Glutamatergic neuron (in vitro differentiated cells): ENCODE data around the gene C5orf58. TPM values are rescaled to one million over a fixed set of nuclear protein-coding genes. Genes with fewer than 3 reads are reported as not detected.

Experiments used
- DNase-seq: peaks from one replicate; pipeline ENCODE4 v3.0.0; 2022
- H3K27ac Mint-ChIP-seq: one replicate; pipeline ENCODE4 v1.8.0; 2020; ENCODE audit warnings: mild to moderate bottlenecking, mixed read lengths, inconsistent platforms; ENCODE audit not compliant: unreplicated experiment
- H3K27me3 Mint-ChIP-seq: one replicate; pipeline ENCODE4 v1.8.0; 2020; ENCODE audit warnings: mild to moderate bottlenecking, moderate library complexity, mixed read lengths, inconsistent platforms; ENCODE audit not compliant: unreplicated experiment
- H3K36me3 Mint-ChIP-seq: one replicate; pipeline ENCODE4 v1.8.0; 2020; ENCODE audit warnings: mild to moderate bottlenecking, mixed read lengths, inconsistent platforms; ENCODE audit not compliant: unreplicated experiment
- H3K4me1 Mint-ChIP-seq: one replicate; pipeline ENCODE4 v1.8.0; 2020; ENCODE audit warnings: mild to moderate bottlenecking, low read depth, mixed read lengths, inconsistent platforms; ENCODE audit not compliant: unreplicated experiment
- H3K4me3 Mint-ChIP-seq: one replicate; pipeline ENCODE4 v1.8.0; 2020; ENCODE audit warnings: mild to moderate bottlenecking, mixed read lengths, inconsistent platforms; ENCODE audit not compliant: unreplicated experiment
- H3K9me3 Mint-ChIP-seq: one replicate; pipeline ENCODE4 v1.8.0; 2020; ENCODE audit warnings: mild to moderate bottlenecking, moderate library complexity, mixed read lengths, inconsistent platforms; ENCODE audit not compliant: unreplicated experiment
- CTCF ChIP-seq: fragments of 200-600 bp; sonication (generic); IDR thresholded peaks from one replicate; pipeline ENCODE4 v1.5.0; 2021; ENCODE audit not compliant: partially characterized antibody, unreplicated experiment
- total RNA-seq: library from RNA; stranded (reverse); fragmentation: NEBNext Ultra II Directional; extraction: Animal tissue kit (Norgen Biotek cat#: 25700); gene quantifications from one replicate; pipeline ENCODE4 v1.2.1, GENCODE V29; 2021; ENCODE audit not compliant: unreplicated experiment

The C5orf58 gene
- total RNA-seq, 1 donor from 2014 or later, result not detected

- Mint-ChIP-seq H3K4me1 (peaks cover 5% of the 10 kb centered on the region), H3K4me3 (no peak overlapping the region), H3K9me3 (peaks cover 2% of the 10 kb centered on the region), H3K27me3 (no peaks in the 10 kb centered on the region), H3K36me3 (peaks cover 5% of the 10 kb centered on the region), H3K27ac (no peak overlapping the region)
- no peak for TF ChIP-seq CTCF
- no peak for DNase-seq
These were observed 21.0 kb upstream of the C5orf58 start for GRCh38 chr5:170211575-170212334.

GRCh38 chr5:170216257-170216864 is 16.4 kb upstream of the C5orf58 start:
- Mint-ChIP-seq H3K27ac (no peak overlapping the region), H3K4me3 (no peak overlapping the region), H3K36me3 (no peaks in the 10 kb centered on the region), H3K4me1 (peaks cover 5% of the 10 kb centered on the region), H3K9me3 (no peaks in the 10 kb centered on the region), H3K27me3 (no peaks in the 10 kb centered on the region)
- DNase-seq, result peak; percentile 34
- TF ChIP-seq CTCF, result peak; percentile 48

- no peak overlapping the region for H3K4me3 Mint-ChIP-seq
- TF ChIP-seq CTCF, result no peak
- no peaks in the 10 kb centered on the region for H3K36me3 Mint-ChIP-seq
These were observed 15.0 kb upstream of the C5orf58 start for GRCh38 chr5:170217831-170218230.

GRCh38 chr5:170218726-170219125 is 14.1 kb upstream of the C5orf58 start:
- no peak for DNase-seq
- Mint-ChIP-seq H3K27ac (no peak overlapping the region), H3K4me3 (no peak overlapping the region), H3K27me3 (no peaks in the 10 kb centered on the region), H3K9me3 (no peaks in the 10 kb centered on the region), H3K36me3 (no peaks in the 10 kb centered on the region), H3K4me1 (peaks cover 7% of the 10 kb centered on the region)
- TF ChIP-seq CTCF, result no peak

More at GRCh38 chr5:170217831-170218230, 15.0 kb upstream of the C5orf58 start:
- no peak for DNase-seq
- H3K4me1 Mint-ChIP-seq, result peaks cover 7% of the 10 kb centered on the region
- no peaks in the 10 kb centered on the region for H3K27me3 Mint-ChIP-seq
- no peaks in the 10 kb centered on the region for H3K9me3 Mint-ChIP-seq
- H3K27ac Mint-ChIP-seq, result no peak overlapping the region

- no peaks in the 10 kb centered on the region for H3K27me3 Mint-ChIP-seq
- no peak for TF ChIP-seq CTCF
- no peak overlapping the region for H3K27ac Mint-ChIP-seq
- H3K9me3 Mint-ChIP-seq, result no peaks in the 10 kb centered on the region
- no peak for DNase-seq
- H3K4me1 Mint-ChIP-seq, result peaks cover 7% of the 10 kb centered on the region
- H3K36me3 Mint-ChIP-seq, result no peaks in the 10 kb centered on the region
- H3K4me3 Mint-ChIP-seq, result no peak overlapping the region
These were observed 13.2 kb upstream of the C5orf58 start for GRCh38 chr5:170219615-170220014.
